BLaER1 (cell line): ENCODE measurements around the gene ISCU.
"Not testable (repeated sequence)": the region's sequence is repeated elsewhere in the genome, so short reads cannot be mapped to it uniquely, and the experiment has no call there.

Experiments used
- H3K27ac ChIP-seq: shearing (Covaris generic); formaldehyde crosslinking; 2 replicates; pipeline ENCODE4 v1.8.1; 2022
- H3K27me3 ChIP-seq: shearing (Covaris generic); formaldehyde crosslinking; 2 replicates; pipeline ENCODE4 v1.8.1; 2022
- H3K36me3 ChIP-seq: shearing (Covaris generic); formaldehyde crosslinking; 2 replicates; pipeline ENCODE4 v1.8.1; 2022
- H3K4me1 ChIP-seq: shearing (Covaris generic); formaldehyde crosslinking; 2 replicates; pipeline ENCODE4 v1.8.1; 2022
- H3K4me2 ChIP-seq: shearing (Covaris generic); formaldehyde crosslinking; 2 replicates; pipeline ENCODE4 v1.8.1; 2022
- H3K4me3 ChIP-seq: shearing (Covaris generic); formaldehyde crosslinking; 2 replicates; pipeline ENCODE4 v1.8.1; 2022
- H3K9ac ChIP-seq: shearing (Covaris generic); formaldehyde crosslinking; 2 replicates; pipeline ENCODE4 v1.8.1; 2022
- H3K9me3 ChIP-seq: shearing (Covaris generic); formaldehyde crosslinking; 2 replicates; pipeline ENCODE4 v1.8.1; 2022
- H4K20me1 ChIP-seq: shearing (Covaris generic); formaldehyde crosslinking; 2 replicates; pipeline ENCODE4 v1.8.1; 2022
- Cebpa-rat ChIP-seq: shearing (Covaris generic); IDR thresholded peaks from 2 replicates; pipeline ENCODE4 v1.8.1; 2022

The ISCU gene

GRCh38 chr12:108584456-108585065 lies 22.2 kb downstream of the ISCU start:
- no peak overlapping the region for H3K27ac ChIP-seq
- no peak for TF ChIP-seq Cebpa-rat
- no peak overlapping the region for H3K4me3 ChIP-seq
- H3K4me1 ChIP-seq: peaks cover 47% of the 10 kb centered on the region
- no peaks in the 10 kb centered on the region for H3K9me3 ChIP-seq
- no peaks in the 10 kb centered on the region for H3K27me3 ChIP-seq
- no peaks in the 10 kb centered on the region for H3K36me3 ChIP-seq
- H4K20me1 ChIP-seq: no peaks in the 10 kb centered on the region
- peak overlapping the region; percentile 68; the same call in 1 of the 2 replicates for H3K4me2 ChIP-seq
- no peak overlapping the region for H3K9ac ChIP-seq

GRCh38 chr12:108585864-108586263 lies 23.5 kb downstream of the ISCU start:
- Histone ChIP-seq H3K27ac (no peak overlapping the region), H3K36me3 (no peaks in the 10 kb centered on the region), H3K4me3 (no peak overlapping the region), H4K20me1 (no peaks in the 10 kb centered on the region), H3K4me2 (no peak overlapping the region), H3K9me3 (no peaks in the 10 kb centered on the region), H3K9ac (no peak overlapping the region), H3K4me1 (peaks cover 37% of the 10 kb centered on the region), H3K27me3 (no peaks in the 10 kb centered on the region)
- TF ChIP-seq Cebpa-rat: no peak

- Histone ChIP-seq H3K27me3 (no peaks in the 10 kb centered on the region), H3K27ac (no peak overlapping the region), H4K20me1 (no peaks in the 10 kb centered on the region), H3K9me3 (no peaks in the 10 kb centered on the region), H3K4me2 (no peak overlapping the region), H3K4me1 (peaks cover 37% of the 10 kb centered on the region), H3K36me3 (no peaks in the 10 kb centered on the region), H3K4me3 (no peak overlapping the region), H3K9ac (no peak overlapping the region)
- TF ChIP-seq Cebpa-rat: no peak
Observed at GRCh38 chr12:108586306-108586705, 23.9 kb downstream of the ISCU start.

GRCh38 chr12:108587826-108588225 lies 25.4 kb downstream of the ISCU start:
- Histone ChIP-seq H3K9me3 (no peaks in the 10 kb centered on the region), H3K36me3 (no peaks in the 10 kb centered on the region), H3K27ac (no peak overlapping the region), H3K4me2 (no peak overlapping the region), H3K4me1 (peaks cover 30% of the 10 kb centered on the region), H3K9ac (no peak overlapping the region), H4K20me1 (no peaks in the 10 kb centered on the region), H3K4me3 (no peak overlapping the region), H3K27me3 (no peaks in the 10 kb centered on the region)
- no peak for TF ChIP-seq Cebpa-rat

GRCh38 chr12:108589028-108589839 lies 26.8 kb downstream of the ISCU start:
- peak overlapping the region; percentile 61 for H3K4me2 ChIP-seq
- H3K9ac ChIP-seq: peak overlapping the region; percentile 50; the same call in 1 of the 2 replicates
- H3K4me3 ChIP-seq: no peak overlapping the region
- H3K27me3 ChIP-seq: no peaks in the 10 kb centered on the region
- no peaks in the 10 kb centered on the region for H4K20me1 ChIP-seq
- no peak for TF ChIP-seq Cebpa-rat
- H3K27ac ChIP-seq: no peak overlapping the region
- no peaks in the 10 kb centered on the region for H3K9me3 ChIP-seq
- peaks cover 16% of the 10 kb centered on the region for H3K4me1 ChIP-seq
- no peaks in the 10 kb centered on the region for H3K36me3 ChIP-seq

GRCh38 chr12:108589840-108590229 lies 27.4 kb downstream of the ISCU start:
- peaks cover 13% of the 10 kb centered on the region for H3K4me1 ChIP-seq
- H4K20me1 ChIP-seq: no peaks in the 10 kb centered on the region
- H3K9me3 ChIP-seq: no peaks in the 10 kb centered on the region
- no peaks in the 10 kb centered on the region for H3K36me3 ChIP-seq
- no peak overlapping the region for H3K4me3 ChIP-seq
- no peaks in the 10 kb centered on the region for H3K27me3 ChIP-seq
- no peak overlapping the region for H3K4me2 ChIP-seq
- no peak overlapping the region for H3K9ac ChIP-seq
- no peak overlapping the region for H3K27ac ChIP-seq
- TF ChIP-seq Cebpa-rat: no peak

- H3K27me3 ChIP-seq, H3K27ac ChIP-seq, H3K9me3 ChIP-seq, H3K36me3 ChIP-seq, H3K9ac ChIP-seq, H3K4me3 ChIP-seq, H3K4me2 ChIP-seq, H4K20me1 ChIP-seq: not testable (repeated sequence)
- H3K4me1 ChIP-seq: peaks cover 13% of the 10 kb centered on the region
Observed at GRCh38 chr12:108590463-108590862, 28.1 kb downstream of the ISCU start.

GRCh38 chr12:108591267-108591980 lies 29.0 kb downstream of the ISCU start:
- Histone ChIP-seq H3K4me1 (peaks cover 13% of the 10 kb centered on the region), H3K9me3 (no peaks in the 10 kb centered on the region), H3K27me3 (no peaks in the 10 kb centered on the region), H4K20me1 (no peaks in the 10 kb centered on the region), H3K4me3 (no peak overlapping the region), H3K36me3 (no peaks in the 10 kb centered on the region), H3K4me2 (no peak overlapping the region), H3K27ac (no peak overlapping the region), H3K9ac (no peak overlapping the region)
- TF ChIP-seq Cebpa-rat: no peak

GRCh38 chr12:108592033-108592909 lies 29.9 kb downstream of the ISCU start:
- TF ChIP-seq Cebpa-rat: no peak
- no peak overlapping the region for H3K27ac ChIP-seq
- no peaks in the 10 kb centered on the region for H4K20me1 ChIP-seq
- no peak overlapping the region for H3K4me3 ChIP-seq
- H3K4me1 ChIP-seq: peaks cover 22% of the 10 kb centered on the region
- no peaks in the 10 kb centered on the region for H3K27me3 ChIP-seq
- H3K36me3 ChIP-seq: no peaks in the 10 kb centered on the region
- no peaks in the 10 kb centered on the region for H3K9me3 ChIP-seq
- H3K4me2 ChIP-seq: no peak overlapping the region
- no peak overlapping the region for H3K9ac ChIP-seq
